Right atrium auricular region (tissue), 2 donors: Measurements from ENCODE around the gene NCOA7. TPM values are rescaled to one million over a fixed set of nuclear protein-coding genes. Genes with fewer than 3 reads are reported as not detected.

Experiments
- DNase-seq: peaks from one replicate; pipeline ENCODE4 v3.0.0-alpha.2; 2019; ENCODE audit warnings: low spot score
- H3K27ac ChIP-seq, 2 donors: fragments of 200-600 bp; sonication (generic); 1 replicate in 1 of 2; 2 replicates in 1 of 2; pipeline ENCODE4 v1.5.1; 2016 to 2019
- H3K27me3 ChIP-seq, 2 donors: fragments of 200-600 bp; sonication (generic); one replicate each; pipeline versions ENCODE4 v1.5.1 to v1.6.0; 2017 to 2019
- H3K36me3 ChIP-seq: fragments of 200-600 bp; sonication (generic); one replicate; pipeline ENCODE4 v1.5.1; 2016
- H3K4me1 ChIP-seq, 2 donors: fragments of 200-600 bp; sonication (generic); one replicate each; pipeline versions ENCODE4 v1.5.1 to v1.6.0; 2017 to 2019
- H3K4me3 ChIP-seq, 2 donors: fragments of 200-600 bp; sonication (generic); 1 replicate in 1 of 2; 2 replicates in 1 of 2; pipeline ENCODE4 v1.5.1; 2017 to 2019; ENCODE audit warnings: mild to moderate bottlenecking in 1 of 2, moderate library complexity in 1 of 2
- H3K9me3 ChIP-seq, 2 donors: fragments of 200-600 bp; sonication (generic); one replicate each; pipeline ENCODE4 v1.5.1; 2019
- total RNA-seq, 2 donors: library from RNA; depleted of rRNA; stranded (reverse); fragments of >200 nt; gene quantifications; one replicate each; pipeline ENCODE4 v1.1.0, GENCODE V29; 2016
- TF ChIP-seq, protein P1 (sequence below), 2 donors: fragments of 200-600 bp; sonication (generic); IDR thresholded peaks; one replicate each; pipeline ENCODE4 v1.5.1; 2019; ENCODE audit warnings: antibody characterized with exemption in 2 of 2

NCOA7 gene
- total RNA-seq, 2 donors from 2014 or later = 12.2 to 12.7 TPM

DNA sequence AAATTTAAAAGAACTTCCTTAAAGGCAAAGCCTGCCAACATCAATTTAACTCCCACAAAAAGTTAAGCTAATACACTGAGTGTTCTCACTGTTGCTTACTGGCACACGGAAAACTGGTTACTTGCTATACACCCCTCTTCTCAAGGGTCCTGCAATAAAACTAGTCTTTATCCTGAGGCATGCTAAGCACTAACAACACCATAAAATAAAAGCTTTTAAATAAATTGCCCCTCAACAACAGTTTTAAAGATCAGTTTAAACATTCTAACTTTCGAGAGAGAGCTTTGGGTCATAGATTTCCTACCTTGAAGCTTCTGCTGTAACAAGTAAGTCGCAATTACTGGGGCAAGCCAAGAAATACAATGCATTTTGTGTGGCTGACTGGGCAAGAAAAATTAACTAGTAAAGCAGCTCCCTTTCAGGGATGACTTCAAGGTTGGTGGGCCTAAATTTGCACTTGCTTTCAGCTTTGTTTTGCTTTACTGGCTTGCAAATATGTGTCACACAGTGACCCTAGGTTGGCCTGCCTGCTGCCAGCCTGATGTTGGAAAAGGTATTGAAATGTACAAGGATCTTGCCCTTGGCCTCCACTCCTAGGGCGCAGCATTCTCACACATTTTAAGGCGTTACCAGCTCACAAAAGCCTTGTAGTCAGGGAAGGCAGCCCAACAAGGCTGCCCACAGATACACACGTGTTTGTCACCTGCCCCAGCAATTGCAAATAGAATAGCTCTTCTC lies 45.3 kb upstream of the NCOA7 start:
- no peak overlapping the region for H3K4me3 ChIP-seq
- H3K4me1 ChIP-seq = peaks cover 0 to 19% of the 10 kb centered on the region in 2 donors
- peak overlapping the region; percentile 86 to 87 for H3K27ac ChIP-seq
- DNase-seq = no peak
- no peaks in the 10 kb centered on the region for H3K9me3 ChIP-seq
- TF ChIP-seq, protein P1, sequence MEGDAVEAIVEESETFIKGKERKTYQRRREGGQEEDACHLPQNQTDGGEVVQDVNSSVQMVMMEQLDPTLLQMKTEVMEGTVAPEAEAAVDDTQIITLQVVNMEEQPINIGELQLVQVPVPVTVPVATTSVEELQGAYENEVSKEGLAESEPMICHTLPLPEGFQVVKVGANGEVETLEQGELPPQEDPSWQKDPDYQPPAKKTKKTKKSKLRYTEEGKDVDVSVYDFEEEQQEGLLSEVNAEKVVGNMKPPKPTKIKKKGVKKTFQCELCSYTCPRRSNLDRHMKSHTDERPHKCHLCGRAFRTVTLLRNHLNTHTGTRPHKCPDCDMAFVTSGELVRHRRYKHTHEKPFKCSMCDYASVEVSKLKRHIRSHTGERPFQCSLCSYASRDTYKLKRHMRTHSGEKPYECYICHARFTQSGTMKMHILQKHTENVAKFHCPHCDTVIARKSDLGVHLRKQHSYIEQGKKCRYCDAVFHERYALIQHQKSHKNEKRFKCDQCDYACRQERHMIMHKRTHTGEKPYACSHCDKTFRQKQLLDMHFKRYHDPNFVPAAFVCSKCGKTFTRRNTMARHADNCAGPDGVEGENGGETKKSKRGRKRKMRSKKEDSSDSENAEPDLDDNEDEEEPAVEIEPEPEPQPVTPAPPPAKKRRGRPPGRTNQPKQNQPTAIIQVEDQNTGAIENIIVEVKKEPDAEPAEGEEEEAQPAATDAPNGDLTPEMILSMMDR (IDR thresholded peaks at IDR 0.05) = no peak
- no peaks in the 10 kb centered on the region for H3K27me3 ChIP-seq
- no peaks in the 10 kb centered on the region for H3K36me3 ChIP-seq

DNA sequence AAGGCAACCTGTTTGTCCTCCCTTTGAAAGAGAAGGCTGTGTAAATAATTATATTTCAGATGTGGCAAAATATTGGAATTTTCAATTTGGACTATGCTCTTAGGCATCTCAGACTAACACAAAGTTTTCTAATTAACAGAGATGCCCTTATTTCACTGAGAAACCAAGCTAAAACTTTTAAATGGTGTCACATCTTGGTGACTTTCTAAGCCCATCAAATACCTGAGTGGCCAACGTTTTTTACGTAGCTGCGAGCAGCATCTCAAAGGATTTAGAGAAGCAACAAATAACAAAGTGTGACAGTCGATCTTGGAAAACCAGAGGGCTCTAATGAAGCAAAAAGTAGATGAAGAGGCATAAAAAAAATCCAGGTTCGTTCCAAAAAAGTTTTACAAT lies 44.7 kb upstream of the NCOA7 start:
- Histone ChIP-seq H3K9me3 (no peaks in the 10 kb centered on the region), H3K4me1 (peaks cover 0 to 19% of the 10 kb centered on the region in 2 donors), H3K36me3 (no peaks in the 10 kb centered on the region), H3K4me3 (peak overlapping the region in 1 of 2 donors; percentile 73), H3K27ac (peak overlapping the region; percentile 86 to 87), H3K27me3 (no peaks in the 10 kb centered on the region)
- TF ChIP-seq, protein P1 (IDR thresholded peaks at IDR 0.05) = no peak
- no peak for DNase-seq

GRCh38 chr6:125746731-125747588 lies 43.8 kb upstream of the NCOA7 start:
- no peaks in the 10 kb centered on the region for H3K27me3 ChIP-seq
- peak; percentile 82 for DNase-seq
- TF ChIP-seq, protein P1 (IDR thresholded peaks at IDR 0.05) = no peak
- H3K4me1 ChIP-seq = peaks cover 0 to 19% of the 10 kb centered on the region in 2 donors
- H3K36me3 ChIP-seq = no peaks in the 10 kb centered on the region
- no peaks in the 10 kb centered on the region for H3K9me3 ChIP-seq
- H3K4me3 ChIP-seq = peak overlapping the region; percentile 66 to 73
- H3K27ac ChIP-seq = peak overlapping the region; percentile 86 to 87

GRCh38 chr6:125747589-125748405 lies 43.0 kb upstream of the NCOA7 start:
- Histone ChIP-seq H3K9me3 (no peaks in the 10 kb centered on the region), H3K4me1 (peaks cover 0 to 19% of the 10 kb centered on the region in 2 donors), H3K27ac (peak overlapping the region; percentile 86 to 87), H3K4me3 (peak overlapping the region; percentile 66 to 73), H3K36me3 (no peaks in the 10 kb centered on the region), H3K27me3 (no peaks in the 10 kb centered on the region)
- TF ChIP-seq, protein P1 (IDR thresholded peaks at IDR 0.05) = no peak
- no peak for DNase-seq

DNA sequence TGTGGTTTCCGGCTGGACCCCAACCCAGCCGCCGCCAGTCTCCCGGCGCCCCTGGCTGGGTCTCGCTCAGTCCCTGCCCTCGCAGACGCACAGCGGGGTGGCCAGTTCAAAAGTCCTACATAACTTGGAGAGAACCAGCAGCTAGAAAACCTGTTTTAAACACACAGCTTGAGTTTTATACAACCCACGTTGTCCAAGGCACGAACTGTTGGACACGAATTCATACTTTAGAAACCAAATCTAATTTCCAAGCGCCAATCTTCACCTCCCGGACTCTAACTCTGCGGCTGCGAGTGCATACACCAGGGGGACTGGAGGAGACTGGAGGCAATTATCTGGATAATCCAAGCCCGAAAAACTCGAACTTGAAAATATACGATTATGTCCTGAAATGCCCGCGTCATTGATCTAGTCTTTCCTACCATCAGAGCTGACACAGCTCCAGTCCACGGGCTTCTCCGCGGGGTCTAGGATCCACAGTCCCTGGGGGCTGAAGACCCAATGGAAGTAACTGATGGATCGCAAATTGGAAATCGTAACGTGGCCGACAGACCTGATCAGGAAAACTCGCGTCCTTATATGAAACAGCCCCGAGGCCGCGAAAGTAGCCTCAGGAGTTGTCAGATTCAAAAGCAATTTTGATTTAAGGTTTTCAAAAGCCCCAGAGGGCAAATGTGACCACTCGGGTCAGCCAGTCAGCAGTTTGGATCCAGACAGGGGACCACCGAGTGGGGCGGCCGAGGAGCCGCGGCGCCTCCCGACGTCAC lies 42.2 kb upstream of the NCOA7 start:
- peaks cover 0 to 19% of the 10 kb centered on the region in 2 donors for H3K4me1 ChIP-seq
- no peaks in the 10 kb centered on the region for H3K36me3 ChIP-seq
- H3K4me3 ChIP-seq = peak overlapping the region; percentile 66 to 73
- H3K27me3 ChIP-seq = no peaks in the 10 kb centered on the region
- H3K9me3 ChIP-seq = no peaks in the 10 kb centered on the region
- TF ChIP-seq, protein P1 (IDR thresholded peaks at IDR 0.05) = no peak
- DNase-seq = no peak
- peak overlapping the region; percentile 86 to 87 for H3K27ac ChIP-seq
